B cell (primary cell): Measurements from ENCODE around the gene TNFRSF1B. TPM values are rescaled to one million over a fixed set of nuclear protein-coding genes. Genes with fewer than 3 reads are reported as not detected.

Experiments
- ATAC-seq: fragments of 200-7000 bp; cut with Tn5 transposase; one replicate; pipeline ENCODE4 v1.10.0; 2021; ENCODE audit warnings: low read depth, mild to moderate bottlenecking, moderate number of reproducible peaks, moderate library complexity
- CTCF ChIA-PET: fragments of 350-600 bp; sonication (Branson Sonifier 250); formaldehyde crosslinking; loops from one replicate; lab custom pipeline; 2021; ENCODE audit warnings: antibody characterized with exemption, inconsistent platforms; lab: Charles Lee
- POLR2A ChIA-PET: fragments of 350-600 bp; sonication (Branson Sonifier 250); formaldehyde crosslinking; loops from one replicate; lab custom pipeline; 2021; ENCODE audit warnings: antibody characterized with exemption; lab: Charles Lee
- DNase-seq: peaks from one replicate; pipeline ENCODE4 v3.0.0; 2013
- H2AFZ ChIP-seq: 2 replicates; pipeline ENCODE4 v1.6.1; 2012; ENCODE audit warnings: mild to moderate bottlenecking, low read depth, low read length; ENCODE audit not compliant: insufficient read depth, poor library complexity, severe bottlenecking
- H3K27ac ChIP-seq, 2 donors: 1 replicate in 1 of 2; 2 replicates in 1 of 2; pipeline ENCODE4 v1.5.1; 2012 to 2013; ENCODE audit warnings: low read length in 2 of 2, mild to moderate bottlenecking in 2 of 2, moderate library complexity in 1 of 2
- H3K27me3 ChIP-seq, 4 experiments: fragments of 200-600 bp in 1 of 4; sonication (generic) in 1 of 4; replicated peaks in 1 of 4; 1 replicate in 2 of 4; 2 replicates in 2 of 4; pipeline versions ENCODE4 v1.6.1 to v1.7.0; 2013 to 2016; ENCODE audit warnings: low read length in 3 of 4, mild to moderate bottlenecking in 2 of 4, mixed read lengths in 1 of 4, moderate library complexity in 1 of 4; ENCODE audit not compliant: insufficient read depth in 4 of 4, control insufficient read depth in 3 of 4; ENCODE audit errors: control extremely low read depth in 1 of 4
- H3K36me3 ChIP-seq, 2 experiments: replicated peaks in 1 of 2; 1 replicate in 1 of 2; 2 replicates in 1 of 2; pipeline versions ENCODE4 v1.6.1 to v1.7.1; 2013; ENCODE audit warnings: low read length in 1 of 2; ENCODE audit not compliant: insufficient read depth in 2 of 2, control insufficient read depth in 1 of 2; ENCODE audit errors: control extremely low read depth in 1 of 2, extremely low read depth in 1 of 2
- H3K4me1 ChIP-seq, 2 donors: fragments of 200-600 bp in 1 of 2; sonication (generic) in 1 of 2; 1 replicate in 1 of 2; 2 replicates in 1 of 2; pipeline versions ENCODE4 v1.5.1 to v1.6.1; 2013 to 2017; ENCODE audit warnings: low read length in 2 of 2; ENCODE audit not compliant: control insufficient read depth in 2 of 2, insufficient read depth in 2 of 2
- H3K4me2 ChIP-seq: replicated peaks from 2 replicates; pipeline ENCODE3; 2012; ENCODE audit warnings: mild to moderate bottlenecking, low read depth, low read length; ENCODE audit not compliant: poor library complexity, severe bottlenecking
- H3K4me3 ChIP-seq, 5 experiments: fragments of 200-600 bp in 1 of 5; sonication (generic) in 1 of 5; 1 replicate in 3 of 5; 2 replicates in 2 of 5; pipeline versions ENCODE4 v1.5.1 to v1.7.0; 2011 to 2016; ENCODE audit warnings: low read length in 4 of 5, mild to moderate bottlenecking in 4 of 5, low read depth in 2 of 5, control low read depth in 1 of 5, moderate library complexity in 1 of 5; ENCODE audit not compliant: insufficient read depth in 1 of 5; ENCODE audit errors: control extremely low read depth in 1 of 5, extremely low read depth in 1 of 5
- H3K79me2 ChIP-seq: fragments of 200-600 bp; sonication (generic); one replicate; pipeline ENCODE4 v1.6.0; 2016; ENCODE audit warnings: low read length; ENCODE audit not compliant: control insufficient read depth, insufficient read depth
- H3K9ac ChIP-seq: fragments of 200-600 bp; sonication (generic); 2 replicates; pipeline ENCODE4 v1.6.1; 2017; ENCODE audit warnings: mild to moderate bottlenecking, low read length, moderate library complexity
- H3K9me3 ChIP-seq, 3 donors: one replicate each; pipeline versions ENCODE4 v1.6.1 to v1.7.1; 2013; ENCODE audit warnings: low read length in 2 of 3; ENCODE audit not compliant: control insufficient read depth in 2 of 3, insufficient read depth in 1 of 3; ENCODE audit errors: control extremely low read depth in 1 of 3
- H4K20me1 ChIP-seq: 2 replicates; pipeline ENCODE4 v1.6.0; 2012; ENCODE audit warnings: mild to moderate bottlenecking, low read length; ENCODE audit not compliant: insufficient read depth, control insufficient read depth, poor library complexity, severe bottlenecking
- H3K27ac Mint-ChIP-seq: one replicate; pipeline ENCODE4 v1.8.0; 2021; ENCODE audit warnings: mixed read lengths
- H3K27me3 Mint-ChIP-seq: one replicate; pipeline ENCODE4 v1.8.0; 2021; ENCODE audit warnings: mixed read lengths
- H3K4me1 Mint-ChIP-seq: one replicate; pipeline ENCODE4 v1.8.0; 2021; ENCODE audit warnings: mixed read lengths
- H3K4me3 Mint-ChIP-seq: one replicate; pipeline ENCODE4 v1.8.0; 2021; ENCODE audit warnings: mixed read lengths
- H3K9me3 Mint-ChIP-seq: one replicate; pipeline ENCODE4 v1.8.0; 2022; ENCODE audit warnings: mixed read lengths; ENCODE audit not compliant: insufficient read depth
- CTCF ChIP-seq: fragments of 200-600 bp; IDR thresholded peaks from one replicate; pipeline ENCODE4 v1.8.0; 2022; ENCODE audit warnings: antibody characterized with exemption, mild to moderate bottlenecking
- EZH2 ChIP-seq: IDR thresholded peaks from 2 replicates; pipeline ENCODE4 v1.6.1; 2012; ENCODE audit warnings: borderline replicate concordance, low read depth, mild to moderate bottlenecking, moderate library complexity, low read length; ENCODE audit not compliant: insufficient read depth, poor library complexity, severe bottlenecking
- WGBS: methylation state at CpG from one replicate; pipeline ENCODE4 v1.1.5; 2013; ENCODE audit warnings: missing lambda C conversion rate; ENCODE audit not compliant: insufficient coverage; 5-methylcytosine and 5-hydroxymethylcytosine counted together
- intact Hi-C: fragments of 100-400 bp; cut with micrococcal nuclease; formaldehyde crosslinking; loops from one replicate; pipeline ENCODE4 v1.10.0; 2022
- polyA plus RNA-seq: library from polyadenylated mRNA; depleted of rRNA; stranded (reverse); fragments of >200 nt; gene quantifications from 2 replicates; pipeline ENCODE4 v1.2.3, GENCODE V29; 2012
- total RNA-seq, 2 donors: library from RNA; stranded (reverse); fragments of 120-200 nt in 1 of 2; gene quantifications; 1 replicate in 1 of 2; 2 replicates in 1 of 2; pipeline versions ENCODE4 v1.2.3 to v1.2.4, GENCODE V29; 2013 to 2022

Gene TNFRSF1B
- total and polyA plus RNA-seq, 2 donors (not counting 1 experiment from before 2014, with no cell fraction given): 37.7 to 99.4 TPM

DNA sequence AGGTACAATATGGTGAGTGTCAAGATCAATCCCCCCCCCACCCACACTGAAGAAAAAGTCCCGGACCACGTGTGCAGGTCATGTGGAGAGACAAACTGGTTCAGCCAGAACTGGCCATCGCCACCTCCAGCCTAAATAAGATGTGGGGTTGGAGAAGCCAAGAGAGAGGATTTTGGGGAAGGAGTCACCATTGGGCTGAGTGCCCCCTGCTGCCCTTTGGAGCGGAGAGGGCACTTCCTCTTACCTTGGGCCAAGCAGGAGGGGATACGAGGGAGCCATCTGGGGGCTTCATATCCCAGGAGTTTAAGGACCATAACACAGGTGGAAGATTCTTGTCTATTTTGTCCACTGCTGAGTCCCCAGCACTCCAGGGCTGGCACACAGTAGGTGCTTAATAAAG is 2.6 kb upstream of the TNFRSF1B start:
- WGBS: 100% methylated on average over 1 of the region's 5 CpGs
- intact Hi-C loops: no loop called here
- H3K4me3 Mint-ChIP-seq: no peak overlapping the region

More for the DNA sequence above, 2.6 kb upstream of the TNFRSF1B start:
- ChIA-PET CTCF (interaction anchor here (0.9 to 2.8 kb wide), 3 partner anchors 13 to 40 kb away, joined by 4 to 17 read pairs (median 5); no protein-coding TSS in a partner anchor), POLR2A (no interaction called here)
- Histone ChIP-seq H3K36me3 (no peaks in the 10 kb centered on the region), H3K9me3 (peaks cover 0 to 3% (median 0%) of the 10 kb centered on the region in 3 donors), H3K27me3 (no peaks in the 10 kb centered on the region), H3K4me3 (no peak overlapping the region), H2AFZ (no peak overlapping the region), H3K9ac (no peak overlapping the region), H4K20me1 (no peaks in the 10 kb centered on the region), H3K4me2 (no peak overlapping the region), H3K4me1 (peaks cover 38 to 66% of the 10 kb centered on the region in 2 donors), H3K79me2 (peaks cover 24% of the 10 kb centered on the region), H3K27ac (no peak overlapping the region)
- Mint-ChIP-seq H3K9me3 (no peaks in the 10 kb centered on the region), H3K27me3 (no peaks in the 10 kb centered on the region), H3K4me1 (peaks cover 59% of the 10 kb centered on the region), H3K27ac (peak overlapping the region; percentile 67)
- TF ChIP-seq CTCF: no peak
- no peak for TF ChIP-seq EZH2
- no peak for ATAC-seq
- no peak for DNase-seq
